ENCODE measurements around the gene PSMD5.

GRCh38 chr9:120783602-120784047 lies 59.1 kb downstream of the PSMD5 start:
- TF ChIP-seq CTCF (IDR thresholded peaks at IDR 0.05; ENCODE audit: borderline replicate concordance, extremely low read depth, low read length, poor library complexity, severe bottlenecking) (no peak), EZH2 (IDR thresholded peaks at IDR 0.05; ENCODE audit: borderline replicate concordance, low read depth, low read length, severe bottlenecking) (no peak)
